BE2C (cell line): ENCODE data around the gene MLLT11.

Source experiments
- DNase-seq: peaks from one replicate; pipeline ENCODE4 v3.0.0-alpha.2; 2020
- H3K27me3 ChIP-seq: fragments of 250-450 bp; sonication (Bioruptor Pico); 2 replicates; pipeline ENCODE4 v1.5.1; 2020; ENCODE audit warnings: mild to moderate bottlenecking
- H3K36me3 ChIP-seq: fragments of 250-450 bp; sonication (Bioruptor Pico); 2 replicates; pipeline ENCODE4 v1.5.1; 2020; ENCODE audit warnings: mild to moderate bottlenecking
- H3K4me1 ChIP-seq: fragments of 250-450 bp; sonication (Bioruptor Pico); 2 replicates; pipeline ENCODE4 v1.5.1; 2020
- H3K4me3 ChIP-seq: 2 replicates; pipeline ENCODE4 v1.5.1; 2011; ENCODE audit warnings: low read depth, low read length
- H3K9me3 ChIP-seq: fragments of 250-450 bp; sonication (Bioruptor Pico); 2 replicates; pipeline ENCODE4 v1.5.1; 2020
- TF ChIP-seq, protein P1 (sequence below): IDR thresholded peaks from 2 replicates; pipeline ENCODE4 v1.5.1; 2012; ENCODE audit warnings: mild to moderate bottlenecking, low read depth, low read length

MLLT11 gene

DNA sequence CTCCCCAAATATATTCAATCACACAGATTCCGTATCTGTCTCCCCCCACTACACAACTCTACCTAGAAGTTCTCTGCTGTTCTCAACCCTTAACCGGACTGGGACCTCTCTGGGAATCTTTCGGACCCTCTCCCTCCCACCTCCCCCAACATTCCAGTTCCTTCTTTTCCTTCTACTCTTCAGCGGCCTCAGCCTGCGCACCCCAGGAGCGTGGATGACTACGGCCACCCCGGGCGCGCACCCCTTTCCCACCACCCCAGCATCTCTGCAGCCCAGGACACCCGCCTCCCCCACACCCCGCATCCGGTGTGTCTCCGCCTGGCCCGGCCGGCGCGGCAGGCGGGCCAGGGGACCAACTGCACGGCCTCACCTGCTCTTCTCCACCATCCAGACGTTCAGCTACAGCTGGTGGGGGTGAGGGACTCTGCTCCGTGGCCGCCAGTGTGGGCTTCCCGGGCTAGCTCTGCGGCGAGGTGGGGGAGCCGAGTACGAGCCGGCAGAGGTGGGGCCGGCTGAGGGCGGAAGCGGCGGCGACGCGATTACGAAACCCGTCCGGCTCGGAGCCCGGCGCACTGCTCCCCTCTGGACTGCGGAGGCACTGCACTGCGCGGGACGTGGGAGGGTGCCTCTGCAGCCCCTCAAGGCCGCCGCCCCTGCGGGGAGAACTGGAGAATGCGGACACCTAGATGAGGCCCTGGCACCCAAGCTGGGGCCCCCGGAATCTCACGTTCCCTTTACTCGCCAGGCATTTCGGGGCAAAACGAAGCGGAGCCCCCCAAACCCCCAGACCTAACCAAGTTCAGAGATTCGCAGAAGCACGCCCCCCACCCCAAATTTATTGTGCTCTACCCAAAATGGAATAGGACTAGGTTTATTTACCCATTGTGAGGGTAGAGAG, 839 bp upstream of the MLLT11 start, which contains the start of gene CDC42SE1:
TSS of gene CDC42SE1 (minus strand) at position 514 of the 898 bp plus-strand sequence. CDS start 3,892 bp downstream, outside the sequence.
- TF ChIP-seq, protein P1, sequence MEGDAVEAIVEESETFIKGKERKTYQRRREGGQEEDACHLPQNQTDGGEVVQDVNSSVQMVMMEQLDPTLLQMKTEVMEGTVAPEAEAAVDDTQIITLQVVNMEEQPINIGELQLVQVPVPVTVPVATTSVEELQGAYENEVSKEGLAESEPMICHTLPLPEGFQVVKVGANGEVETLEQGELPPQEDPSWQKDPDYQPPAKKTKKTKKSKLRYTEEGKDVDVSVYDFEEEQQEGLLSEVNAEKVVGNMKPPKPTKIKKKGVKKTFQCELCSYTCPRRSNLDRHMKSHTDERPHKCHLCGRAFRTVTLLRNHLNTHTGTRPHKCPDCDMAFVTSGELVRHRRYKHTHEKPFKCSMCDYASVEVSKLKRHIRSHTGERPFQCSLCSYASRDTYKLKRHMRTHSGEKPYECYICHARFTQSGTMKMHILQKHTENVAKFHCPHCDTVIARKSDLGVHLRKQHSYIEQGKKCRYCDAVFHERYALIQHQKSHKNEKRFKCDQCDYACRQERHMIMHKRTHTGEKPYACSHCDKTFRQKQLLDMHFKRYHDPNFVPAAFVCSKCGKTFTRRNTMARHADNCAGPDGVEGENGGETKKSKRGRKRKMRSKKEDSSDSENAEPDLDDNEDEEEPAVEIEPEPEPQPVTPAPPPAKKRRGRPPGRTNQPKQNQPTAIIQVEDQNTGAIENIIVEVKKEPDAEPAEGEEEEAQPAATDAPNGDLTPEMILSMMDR: peak; percentile 67
- Histone ChIP-seq H3K9me3 (no peaks in the 10 kb centered on the region), H3K27me3 (no peaks in the 10 kb centered on the region), H3K4me1 (peaks cover 3% of the 10 kb centered on the region; the same call in 1 of the 2 replicates), H3K4me3 (peak within 1 kb of the TSS; percentile 87), H3K36me3 (peaks cover 40% of the 10 kb centered on the region)
- peak; percentile 92 for DNase-seq

DNA sequence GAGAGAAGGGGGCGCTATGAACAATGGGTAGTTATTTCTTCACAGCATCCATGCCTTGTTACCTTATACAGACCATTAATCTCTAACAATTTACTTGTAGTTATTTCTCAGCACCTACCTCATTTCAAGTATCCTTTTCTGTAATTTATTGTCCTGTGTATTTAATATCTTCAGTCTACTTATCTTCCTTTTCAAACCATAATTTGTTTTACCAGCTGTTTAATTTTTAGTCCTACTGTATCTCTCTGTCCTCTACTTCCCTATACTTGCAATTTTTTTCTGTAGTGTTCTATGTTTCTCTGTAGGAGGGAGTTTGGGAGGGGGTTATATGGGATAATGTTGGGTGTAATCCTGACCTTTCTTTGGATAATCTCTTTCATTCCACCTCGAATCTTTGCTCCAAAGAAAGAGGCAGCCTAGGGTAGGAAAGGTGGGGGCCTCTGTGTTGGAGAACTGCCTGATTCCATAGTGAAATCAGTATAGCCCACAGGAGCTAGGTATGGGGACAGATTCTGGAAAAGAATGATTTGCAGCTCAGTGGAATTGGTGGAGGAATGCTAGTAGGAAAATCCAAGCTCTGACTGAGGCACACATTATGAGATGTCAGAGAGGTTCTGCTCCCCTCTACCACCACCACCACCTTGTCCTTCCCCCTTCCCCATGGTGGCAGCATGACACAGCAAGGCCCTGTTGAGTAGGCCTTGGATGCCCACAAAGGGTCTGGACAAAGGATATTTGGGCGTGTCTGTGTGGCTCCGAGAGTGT, 642 bp downstream of the MLLT11 start:
- Histone ChIP-seq H3K4me3 (peak overlapping the region; percentile 87), H3K4me1 (peaks cover 5% of the 10 kb centered on the region; the same call in 1 of the 2 replicates), H3K36me3 (peaks cover 36% of the 10 kb centered on the region), H3K27me3 (no peaks in the 10 kb centered on the region), H3K9me3 (no peaks in the 10 kb centered on the region)
- TF ChIP-seq, protein P1: no peak
- peak; percentile 66 for DNase-seq

DNA sequence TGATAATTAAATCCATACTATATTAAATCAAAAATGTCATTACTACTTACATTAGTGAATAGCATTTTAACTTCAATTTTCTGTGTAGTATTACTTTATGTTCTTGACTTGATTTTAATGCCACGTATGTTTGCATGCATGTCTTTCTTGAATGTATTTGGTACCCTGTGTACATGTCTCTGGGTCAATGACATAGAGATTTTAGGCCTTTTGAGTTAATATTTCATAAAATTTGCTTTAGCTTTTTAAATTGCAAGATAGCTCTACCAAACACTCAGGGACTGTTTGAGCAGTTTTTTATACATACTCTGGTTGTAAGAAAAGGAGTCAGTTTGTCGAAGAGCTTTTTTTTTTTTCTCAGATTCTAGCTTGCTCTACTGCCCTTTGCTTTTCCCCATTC, 1.5 kb downstream of the MLLT11 start:
- Histone ChIP-seq H3K4me1 (peaks cover 5% of the 10 kb centered on the region; the same call in 1 of the 2 replicates), H3K4me3 (peak overlapping the region; percentile 87), H3K36me3 (peaks cover 37% of the 10 kb centered on the region), H3K9me3 (no peaks in the 10 kb centered on the region), H3K27me3 (no peaks in the 10 kb centered on the region)
- no peak for DNase-seq
- TF ChIP-seq, protein P1: no peak

DNA sequence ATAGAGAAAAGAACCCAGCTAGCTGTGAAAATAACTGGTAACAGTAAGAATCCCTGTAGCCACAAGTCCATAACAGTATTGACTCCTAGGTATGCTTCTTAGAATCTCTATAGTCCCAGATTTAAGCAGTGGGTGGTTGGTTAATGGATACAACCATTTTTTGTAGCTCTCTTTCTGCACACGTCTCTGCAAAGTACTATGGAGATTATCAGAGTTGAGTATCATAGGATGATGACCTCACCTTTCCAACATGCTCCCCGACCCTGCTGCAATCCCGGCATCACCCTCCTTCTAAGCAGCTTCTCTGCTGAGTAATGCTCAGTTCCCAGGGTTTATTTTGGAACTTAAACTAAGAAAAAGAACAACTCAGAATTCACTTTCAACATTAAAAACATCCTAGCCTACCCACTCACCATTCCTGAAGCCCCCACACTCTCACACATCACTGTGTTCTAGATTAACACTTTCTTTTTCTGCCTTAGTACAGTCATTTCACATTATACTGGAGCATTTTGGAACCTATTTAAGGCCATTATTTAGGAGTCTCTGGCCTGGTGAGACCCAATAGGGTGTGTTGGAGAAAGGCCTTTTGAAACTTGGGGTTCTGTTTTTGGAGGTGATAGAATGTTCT, 2.7 kb downstream of the MLLT11 start:
- Histone ChIP-seq H3K36me3 (peaks cover 42% of the 10 kb centered on the region), H3K4me3 (peak overlapping the region; percentile 87), H3K9me3 (no peaks in the 10 kb centered on the region), H3K27me3 (no peaks in the 10 kb centered on the region), H3K4me1 (peaks cover 5% of the 10 kb centered on the region; the same call in 1 of the 2 replicates)
- DNase-seq: peak; percentile 45
- TF ChIP-seq, protein P1: no peak

DNA sequence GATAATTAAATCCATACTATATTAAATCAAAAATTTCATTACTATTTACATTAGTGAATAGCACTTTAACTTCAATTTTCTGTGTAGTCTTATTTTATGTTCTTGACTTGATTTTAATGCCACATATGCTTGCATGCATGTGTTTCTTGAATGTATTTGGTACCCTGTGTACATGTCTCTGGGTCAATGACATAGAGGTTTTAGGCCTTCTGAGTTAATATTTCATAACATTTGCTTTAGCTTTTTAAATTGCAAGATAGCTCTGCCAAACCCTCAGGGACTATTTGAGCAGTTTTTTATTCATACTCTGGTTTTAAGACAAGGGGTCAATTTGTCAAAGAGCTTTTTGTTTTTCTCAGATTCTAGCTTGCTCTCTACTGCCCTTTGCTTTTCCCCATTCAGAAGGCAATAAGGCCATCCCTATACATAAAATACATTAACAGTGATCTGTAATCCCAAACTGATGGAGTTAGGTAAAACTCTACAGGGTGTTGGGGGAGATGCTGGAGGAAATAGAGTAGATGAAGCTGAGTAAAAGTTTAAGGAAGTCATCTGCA, 5.0 kb downstream of the MLLT11 start:
- H3K36me3 ChIP-seq: peaks cover 61% of the 10 kb centered on the region
- H3K4me3 ChIP-seq: no peak overlapping the region
- H3K27me3 ChIP-seq: no peaks in the 10 kb centered on the region
- TF ChIP-seq, protein P1: no peak
- no peak for DNase-seq
- H3K4me1 ChIP-seq: peaks cover 3% of the 10 kb centered on the region; the same call in 1 of the 2 replicates
- no peaks in the 10 kb centered on the region for H3K9me3 ChIP-seq
